ENCODE results near the gene CALML4. TPM values are rescaled to one million over a fixed set of nuclear protein-coding genes. Genes with fewer than 3 reads are reported as not detected.

Gene CALML4
- total RNA-seq, 4 donors from 2014 or later = 0.88 to 13.8 (median 8.3) TPM

GRCh38 chr15:68187559-68187958 is 17.6 kb downstream of the CALML4 start:
- Histone ChIP-seq H3K4me3 (peak overlapping the region in 1 of 2 donors; percentile 6), H3K36me3 (no peaks in the 10 kb centered on the region), H3K27ac (peak overlapping the region; percentile 54 to 74), H3K27me3 (no peaks in the 10 kb centered on the region), H3K9me3 (no peaks in the 10 kb centered on the region), H3K4me1 (peaks cover 0 to 11% of the 10 kb centered on the region in 2 donors)
- DNase-seq = peak; percentile 57 to 67
- intact Hi-C loops (cut with DNase I; ENCODE audit: low total_unique reads) = no loop called here
- TF ChIP-seq POLR2A (IDR thresholded peaks at IDR 0.05) = no peak
- TF ChIP-seq CTCF (IDR thresholded peaks at IDR 0.05) = no peak

- no peaks in the 10 kb centered on the region for H3K36me3 ChIP-seq
- H3K27me3 ChIP-seq = no peaks in the 10 kb centered on the region
- H3K9me3 ChIP-seq = no peaks in the 10 kb centered on the region
- intact Hi-C loops (cut with DNase I; ENCODE audit: low total_unique reads) = no loop called here
- peak overlapping the region; percentile 54 to 74 for H3K27ac ChIP-seq
- DNase-seq = no peak
- TF ChIP-seq POLR2A (IDR thresholded peaks at IDR 0.05) (no peak), CTCF (IDR thresholded peaks at IDR 0.05) (no peak)
- H3K4me3 ChIP-seq = no peak overlapping the region
- peaks cover 0 to 11% of the 10 kb centered on the region in 2 donors for H3K4me1 ChIP-seq
These were observed 18.3 kb downstream of the CALML4 start for GRCh38 chr15:68186671-68187397.

GRCh38 chr15:68184616-68185480 is 20.3 kb downstream of the CALML4 start:
- no peaks in the 10 kb centered on the region for H3K36me3 ChIP-seq
- DNase-seq = no peak
- H3K4me3 ChIP-seq = no peak overlapping the region
- H3K9me3 ChIP-seq = no peaks in the 10 kb centered on the region
- no peaks in the 10 kb centered on the region for H3K27me3 ChIP-seq
- intact Hi-C loops (cut with DNase I; ENCODE audit: low total_unique reads) = no loop called here
- no peak overlapping the region for H3K27ac ChIP-seq
- TF ChIP-seq CTCF (IDR thresholded peaks at IDR 0.05) = no peak
- no peak for TF ChIP-seq POLR2A (IDR thresholded peaks at IDR 0.05)
- peaks cover 0 to 11% of the 10 kb centered on the region in 2 donors for H3K4me1 ChIP-seq

- TF ChIP-seq POLR2A (IDR thresholded peaks at IDR 0.05) = no peak
- no peak for TF ChIP-seq CTCF (IDR thresholded peaks at IDR 0.05)
- H3K36me3 ChIP-seq = no peaks in the 10 kb centered on the region
- no peak overlapping the region for H3K4me3 ChIP-seq
- no peaks in the 10 kb centered on the region for H3K9me3 ChIP-seq
- no peak for DNase-seq
- H3K27me3 ChIP-seq = no peaks in the 10 kb centered on the region
- peaks cover 0 to 11% of the 10 kb centered on the region in 2 donors for H3K4me1 ChIP-seq
- intact Hi-C loops (cut with DNase I; ENCODE audit: low total_unique reads) = no loop called here
- no peak overlapping the region for H3K27ac ChIP-seq
These were observed 21.4 kb downstream of the CALML4 start for GRCh38 chr15:68183616-68184315.
